ENCODE data around the gene ZDHHC20. TPM values are rescaled to one million over a fixed set of nuclear protein-coding genes. Genes with fewer than 3 reads are reported as not detected.

The ZDHHC20 gene
- total RNA-seq, 1 donor from 2014 or later = 50.6 TPM

DNA sequence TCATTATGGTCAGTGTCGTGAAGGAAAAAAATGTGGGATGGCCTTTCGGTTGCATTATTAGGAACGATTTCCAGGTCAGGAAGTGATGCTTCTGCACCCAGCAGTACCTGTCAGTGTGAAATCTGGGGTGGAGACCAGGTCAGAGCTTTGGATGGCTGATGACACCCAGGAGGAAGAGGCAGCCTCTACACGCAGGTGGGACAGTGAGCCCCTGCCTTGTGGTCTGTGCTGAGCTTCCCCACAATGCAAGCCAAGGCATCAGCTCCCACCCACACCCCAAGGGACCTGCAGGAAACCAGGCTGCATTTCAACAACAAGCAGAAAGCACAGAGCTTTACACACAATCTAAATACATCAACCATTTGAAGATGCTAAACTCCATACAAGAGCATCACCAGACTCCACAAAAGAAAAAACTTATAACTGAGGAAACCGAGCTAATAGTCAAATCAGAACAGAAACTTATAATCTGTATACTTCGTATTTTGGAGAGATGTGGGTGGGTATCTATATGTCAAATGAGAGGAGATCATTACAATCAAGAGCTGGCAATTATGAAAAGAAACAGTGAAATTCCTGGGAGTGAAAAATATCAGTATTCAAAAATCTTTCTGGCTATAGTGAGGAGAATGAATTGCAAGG is 130.1 kb downstream of the ZDHHC20 start:
- DNase-seq (ENCODE audit: extremely low spot score, unreplicated experiment) = no peak
- Mint-ChIP-seq H3K4me3 (ENCODE audit: unreplicated experiment) (no peak overlapping the region), H3K27me3 (ENCODE audit: unreplicated experiment) (no peaks in the 10 kb centered on the region), H3K36me3 (ENCODE audit: unreplicated experiment) (peaks cover 5% of the 10 kb centered on the region), H3K9me3 (ENCODE audit: unreplicated experiment) (no peaks in the 10 kb centered on the region), H3K27ac (ENCODE audit: unreplicated experiment) (no peak overlapping the region), H3K4me1 (ENCODE audit: unreplicated experiment) (peaks cover 27% of the 10 kb centered on the region)
- TF ChIP-seq, protein P1, sequence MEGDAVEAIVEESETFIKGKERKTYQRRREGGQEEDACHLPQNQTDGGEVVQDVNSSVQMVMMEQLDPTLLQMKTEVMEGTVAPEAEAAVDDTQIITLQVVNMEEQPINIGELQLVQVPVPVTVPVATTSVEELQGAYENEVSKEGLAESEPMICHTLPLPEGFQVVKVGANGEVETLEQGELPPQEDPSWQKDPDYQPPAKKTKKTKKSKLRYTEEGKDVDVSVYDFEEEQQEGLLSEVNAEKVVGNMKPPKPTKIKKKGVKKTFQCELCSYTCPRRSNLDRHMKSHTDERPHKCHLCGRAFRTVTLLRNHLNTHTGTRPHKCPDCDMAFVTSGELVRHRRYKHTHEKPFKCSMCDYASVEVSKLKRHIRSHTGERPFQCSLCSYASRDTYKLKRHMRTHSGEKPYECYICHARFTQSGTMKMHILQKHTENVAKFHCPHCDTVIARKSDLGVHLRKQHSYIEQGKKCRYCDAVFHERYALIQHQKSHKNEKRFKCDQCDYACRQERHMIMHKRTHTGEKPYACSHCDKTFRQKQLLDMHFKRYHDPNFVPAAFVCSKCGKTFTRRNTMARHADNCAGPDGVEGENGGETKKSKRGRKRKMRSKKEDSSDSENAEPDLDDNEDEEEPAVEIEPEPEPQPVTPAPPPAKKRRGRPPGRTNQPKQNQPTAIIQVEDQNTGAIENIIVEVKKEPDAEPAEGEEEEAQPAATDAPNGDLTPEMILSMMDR (IDR thresholded peaks at IDR 0.05) = no peak

DNA sequence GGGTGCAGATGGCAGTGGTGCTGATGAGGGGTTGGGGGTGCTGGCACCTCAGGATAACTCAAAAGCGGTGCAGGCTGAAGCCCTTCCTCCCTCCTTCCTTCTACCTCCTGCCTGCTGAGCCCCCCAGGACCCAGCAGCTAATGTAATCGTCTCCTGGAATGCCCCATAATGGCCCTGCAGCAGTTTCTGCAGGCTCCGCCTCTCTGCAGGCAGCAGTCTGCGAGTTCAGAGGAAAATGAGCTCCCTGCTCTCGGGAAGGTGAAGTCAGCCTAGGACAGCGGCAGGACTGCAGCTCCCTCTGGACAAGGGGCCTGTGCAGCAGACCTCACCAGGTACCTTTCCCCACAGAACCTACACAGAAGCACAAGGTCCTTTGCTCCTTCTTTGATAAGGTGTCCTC is 130.9 kb downstream of the ZDHHC20 start:
- Mint-ChIP-seq H3K9me3 (ENCODE audit: unreplicated experiment) (no peaks in the 10 kb centered on the region), H3K27me3 (ENCODE audit: unreplicated experiment) (no peaks in the 10 kb centered on the region), H3K4me3 (ENCODE audit: unreplicated experiment) (no peak overlapping the region), H3K36me3 (ENCODE audit: unreplicated experiment) (peaks cover 5% of the 10 kb centered on the region), H3K4me1 (ENCODE audit: unreplicated experiment) (peaks cover 27% of the 10 kb centered on the region), H3K27ac (ENCODE audit: unreplicated experiment) (no peak overlapping the region)
- no peak for DNase-seq (ENCODE audit: extremely low spot score, unreplicated experiment)
- TF ChIP-seq, protein P1 (IDR thresholded peaks at IDR 0.05) = no peak

DNA sequence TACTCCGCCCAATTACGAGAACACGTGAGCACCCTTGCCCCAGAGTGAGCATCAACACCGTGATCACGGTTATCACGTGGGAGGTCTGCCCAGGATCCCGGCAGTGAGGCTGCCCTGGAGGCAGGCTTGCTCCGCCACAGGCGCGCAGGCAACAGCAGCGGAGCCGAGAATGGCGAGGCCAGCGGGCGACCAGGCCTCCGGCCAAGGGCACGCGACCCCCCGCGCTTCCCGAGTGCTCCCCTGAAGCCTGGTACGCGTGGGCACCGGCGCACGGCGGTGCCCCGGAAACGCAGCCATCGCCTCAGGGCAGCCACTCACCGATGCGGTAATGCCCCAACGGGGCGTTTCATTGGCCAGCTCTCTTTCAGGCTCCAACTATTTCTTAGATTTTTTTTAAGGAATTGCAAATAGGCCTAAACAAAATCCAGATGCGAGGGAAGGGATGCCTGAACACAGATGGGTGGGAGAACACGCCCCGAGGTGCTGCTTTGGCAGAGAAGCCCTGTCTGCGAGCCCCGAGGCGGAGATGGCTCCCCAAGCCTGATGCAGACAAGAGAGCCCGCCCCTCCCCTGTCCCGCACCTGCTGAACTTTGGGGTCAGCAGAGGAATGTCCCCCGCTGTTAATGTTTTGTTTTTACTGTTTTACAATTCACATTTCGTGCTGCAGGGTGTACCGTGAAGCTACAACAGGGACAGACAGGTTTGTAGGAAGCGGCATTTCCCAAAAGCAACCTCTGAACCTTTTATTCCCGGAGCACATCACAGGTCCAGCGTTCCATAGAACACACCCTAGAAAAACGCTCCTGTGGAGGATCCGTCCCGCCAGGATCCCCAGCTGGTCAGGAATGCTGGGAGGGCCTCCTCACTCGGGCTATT is 132.7 kb downstream of the ZDHHC20 start:
- H3K27me3 Mint-ChIP-seq (ENCODE audit: unreplicated experiment) = no peaks in the 10 kb centered on the region
- H3K4me3 Mint-ChIP-seq (ENCODE audit: unreplicated experiment) = peak overlapping the region; percentile 67
- no peaks in the 10 kb centered on the region for H3K9me3 Mint-ChIP-seq (ENCODE audit: unreplicated experiment)
- TF ChIP-seq, protein P1 (IDR thresholded peaks at IDR 0.05) = no peak
- peaks cover 5% of the 10 kb centered on the region for H3K36me3 Mint-ChIP-seq (ENCODE audit: unreplicated experiment)
- DNase-seq (ENCODE audit: extremely low spot score, unreplicated experiment) = no peak
- H3K4me1 Mint-ChIP-seq (ENCODE audit: unreplicated experiment) = peaks cover 32% of the 10 kb centered on the region
- peak overlapping the region; percentile 36 for H3K27ac Mint-ChIP-seq (ENCODE audit: unreplicated experiment)

DNA sequence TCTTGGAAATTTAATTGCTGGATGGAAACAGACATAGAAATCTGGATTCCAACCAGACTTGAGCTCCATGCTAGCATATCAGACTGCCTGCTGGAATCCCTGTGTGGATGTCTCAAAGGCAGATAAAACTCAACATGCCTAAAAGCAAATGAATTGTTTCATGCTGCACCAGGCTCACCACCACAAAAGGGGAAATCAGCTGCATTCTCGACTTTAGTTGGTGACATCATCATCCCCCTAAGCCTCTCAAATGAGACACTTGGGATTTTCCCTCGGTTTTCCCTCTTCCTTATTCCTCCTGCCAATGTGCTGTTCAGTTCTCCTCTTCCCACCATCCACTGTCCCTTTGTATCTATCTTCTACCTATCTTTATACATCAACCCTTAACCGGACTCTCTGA is 134.3 kb downstream of the ZDHHC20 start:
- peaks cover 22% of the 10 kb centered on the region for H3K4me1 Mint-ChIP-seq (ENCODE audit: unreplicated experiment)
- peaks cover 2% of the 10 kb centered on the region for H3K36me3 Mint-ChIP-seq (ENCODE audit: unreplicated experiment)
- H3K9me3 Mint-ChIP-seq (ENCODE audit: unreplicated experiment) = no peaks in the 10 kb centered on the region
- no peak for DNase-seq (ENCODE audit: extremely low spot score, unreplicated experiment)
- no peak overlapping the region for H3K27ac Mint-ChIP-seq (ENCODE audit: unreplicated experiment)
- TF ChIP-seq, protein P1 (IDR thresholded peaks at IDR 0.05) = no peak
- H3K27me3 Mint-ChIP-seq (ENCODE audit: unreplicated experiment) = no peaks in the 10 kb centered on the region
- H3K4me3 Mint-ChIP-seq (ENCODE audit: unreplicated experiment) = no peak overlapping the region

DNA sequence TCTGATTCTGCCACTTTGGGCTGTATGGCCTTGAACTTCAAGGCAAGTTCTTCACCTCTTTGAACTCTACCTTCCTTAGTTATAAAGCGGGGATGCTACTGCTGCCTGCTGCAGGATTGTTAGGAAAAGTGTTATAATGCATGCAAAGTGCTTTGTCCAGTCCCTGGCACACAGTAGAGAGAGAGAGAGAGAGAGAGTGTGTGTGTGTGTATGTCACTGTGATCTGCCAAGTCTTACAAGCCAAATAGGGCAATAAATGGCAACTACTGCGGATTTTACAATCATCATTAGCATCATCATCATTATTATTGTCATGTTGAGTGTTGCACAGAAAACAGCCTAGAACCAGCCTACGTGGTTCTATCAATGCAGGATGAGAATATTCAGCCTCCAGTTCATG is 136.1 kb downstream of the ZDHHC20 start:
- peaks cover 5% of the 10 kb centered on the region for H3K36me3 Mint-ChIP-seq (ENCODE audit: unreplicated experiment)
- H3K27me3 Mint-ChIP-seq (ENCODE audit: unreplicated experiment) = no peaks in the 10 kb centered on the region
- H3K9me3 Mint-ChIP-seq (ENCODE audit: unreplicated experiment) = no peaks in the 10 kb centered on the region
- DNase-seq (ENCODE audit: extremely low spot score, unreplicated experiment) = no peak
- peaks cover 21% of the 10 kb centered on the region for H3K4me1 Mint-ChIP-seq (ENCODE audit: unreplicated experiment)
- no peak overlapping the region for H3K4me3 Mint-ChIP-seq (ENCODE audit: unreplicated experiment)
- TF ChIP-seq, protein P1 (IDR thresholded peaks at IDR 0.05) = no peak
- H3K27ac Mint-ChIP-seq (ENCODE audit: unreplicated experiment) = no peak overlapping the region
